IMR-90 (cell line): ENCODE data around the gene INTS15. TPM values are rescaled to one million over a fixed set of nuclear protein-coding genes. Genes with fewer than 3 reads are reported as not detected.

Source experiments
- ATAC-seq: fragments of 200-7000 bp; cut with Tn5 transposase; 2 replicates; pipeline ENCODE4 v1.9.1; 2020; ENCODE audit warnings: low read depth, mild to moderate bottlenecking, moderate library complexity
- BruUV-seq: library from RNA; stranded (reverse); fragments of 400-500 nt; replicated peaks from 2 replicates; lab custom pipeline; 2021; lab: Mats Ljungman, UMichigan
- CTCF ChIA-PET: fragments of 300-600 bp; formaldehyde crosslinking; extraction: SDS; loops from one replicate; lab custom pipeline; 2021; ENCODE audit warnings: antibody characterized with exemption; lab: Yijun Ruan, JAX
- POLR2A ChIA-PET: fragments of 300-600 bp; sonication (Branson Sonifier 250); formaldehyde crosslinking; loops from one replicate; lab custom pipeline; 2022; ENCODE audit warnings: antibody characterized with exemption; ENCODE audit not compliant: unreplicated experiment; lab: Charles Lee
- DNase-seq: peaks from one replicate; pipeline ENCODE4 v3.0.0; 2013
- H2AFZ ChIP-seq: replicated peaks from 2 replicates; pipeline ENCODE3; 2013; ENCODE audit warnings: low read length, mild to moderate bottlenecking; ENCODE audit not compliant: poor library complexity
- H2AK5ac ChIP-seq: 2 replicates; pipeline ENCODE4 v1.6.1; 2013; ENCODE audit warnings: low read depth, low read length, inconsistent platforms
- H2AK9ac ChIP-seq: replicated peaks from 2 replicates; pipeline ENCODE3; 2013; ENCODE audit warnings: mild to moderate bottlenecking, low read depth, low read length, moderate library complexity; ENCODE audit not compliant: poor library complexity
- H2BK120ac ChIP-seq: 2 replicates; pipeline ENCODE4 v1.6.1; 2013; ENCODE audit warnings: low read depth, low read length, inconsistent platforms
- H2BK15ac ChIP-seq: 3 replicates; pipeline ENCODE4 v1.6.1; 2013; ENCODE audit warnings: low read depth, low read length, inconsistent platforms
- H2BK20ac ChIP-seq: 2 replicates; pipeline ENCODE4 v1.6.1; 2013; ENCODE audit warnings: low read depth, mild to moderate bottlenecking, inconsistent platforms, low read length, moderate library complexity
- H2BK5ac ChIP-seq: 2 replicates; pipeline ENCODE4 v1.6.1; 2013; ENCODE audit warnings: mild to moderate bottlenecking, low read depth, low read length, inconsistent platforms; ENCODE audit not compliant: poor library complexity, severe bottlenecking
- H3K14ac ChIP-seq: replicated peaks from 2 replicates; pipeline ENCODE4 v1.6.1; 2013; ENCODE audit warnings: low read depth, low read length, inconsistent platforms
- H3K18ac ChIP-seq: 2 replicates; pipeline ENCODE4 v1.6.1; 2013; ENCODE audit warnings: low read depth, low read length, control low read depth
- H3K23ac ChIP-seq: 2 replicates; pipeline ENCODE4 v1.6.1; 2013; ENCODE audit warnings: low read depth, low read length, inconsistent platforms
- H3K27ac ChIP-seq: 2 replicates; pipeline ENCODE4 v1.5.1; 2013; ENCODE audit warnings: mild to moderate bottlenecking, control low read depth, low read length; ENCODE audit not compliant: insufficient read depth
- H3K27me3 ChIP-seq: 2 replicates; pipeline ENCODE4 v1.6.1; 2013; ENCODE audit warnings: low read length; ENCODE audit not compliant: control insufficient read depth, insufficient read depth
- H3K36me3 ChIP-seq: 2 replicates; pipeline ENCODE4 v1.6.1; 2013; ENCODE audit warnings: low read length, mixed read lengths; ENCODE audit not compliant: control insufficient read depth, insufficient read depth
- H3K4ac ChIP-seq: 2 replicates; pipeline ENCODE4 v1.6.1; 2013; ENCODE audit warnings: low read depth, low read length, inconsistent platforms
- H3K4me1 ChIP-seq: 2 replicates; pipeline ENCODE4 v1.6.1; 2013; ENCODE audit warnings: low read length, mixed read lengths; ENCODE audit not compliant: control insufficient read depth, insufficient read depth
- H3K4me2 ChIP-seq: 2 replicates; pipeline ENCODE4 v1.6.1; 2013; ENCODE audit warnings: low read depth, mild to moderate bottlenecking, control low read depth, low read length, moderate library complexity
- H3K4me3 ChIP-seq: 2 replicates; pipeline ENCODE4 v1.5.1; 2013; ENCODE audit warnings: low read depth, mild to moderate bottlenecking, control low read depth, low read length, moderate library complexity; ENCODE audit not compliant: insufficient read depth
- H3K56ac ChIP-seq: 2 replicates; pipeline ENCODE4 v1.6.1; 2013; ENCODE audit warnings: low read length, inconsistent platforms; ENCODE audit not compliant: insufficient read depth; ENCODE audit errors: extremely low read depth
- H3K79me1 ChIP-seq, 2 experiments: 2 replicates each; pipeline ENCODE4 v1.6.1; 2013; ENCODE audit warnings: low read length in 2 of 2, inconsistent platforms in 1 of 2, low read depth in 1 of 2
- H3K9ac ChIP-seq: 2 replicates; pipeline ENCODE4 v1.6.1; 2013; ENCODE audit warnings: low read depth, low read length, control low read depth
- H3K9me1 ChIP-seq: 2 replicates; pipeline ENCODE4 v1.6.1; 2013; ENCODE audit warnings: low read length, inconsistent platforms; ENCODE audit not compliant: insufficient read depth
- H3K9me3 ChIP-seq: 2 replicates; pipeline ENCODE4 v1.6.1; 2013; ENCODE audit warnings: low read length; ENCODE audit not compliant: control insufficient read depth, insufficient read depth
- H4K20me1 ChIP-seq: 2 replicates; pipeline ENCODE4 v1.6.1; 2013; ENCODE audit warnings: low read length, inconsistent platforms; ENCODE audit not compliant: insufficient read depth
- H4K5ac ChIP-seq: 2 replicates; pipeline ENCODE4 v1.6.1; 2013; ENCODE audit warnings: mild to moderate bottlenecking, low read depth, low read length, control low read depth
- H4K8ac ChIP-seq, 2 experiments: 2 replicates each; pipeline ENCODE4 v1.6.1; 2013; ENCODE audit warnings: low read depth in 2 of 2, low read length in 2 of 2, control low read depth in 1 of 2, inconsistent platforms in 1 of 2
- H4K91ac ChIP-seq: 2 replicates; pipeline ENCODE4 v1.6.1; 2013; ENCODE audit warnings: low read depth, low read length, inconsistent platforms; ENCODE audit not compliant: insufficient read depth
- BHLHE40 ChIP-seq: fragments of 150-350 bp; IDR thresholded peaks from 2 replicates; pipeline ENCODE4 v1.6.1; 2016; ENCODE audit warnings: mild to moderate bottlenecking, low read depth, low read length
- CEBPB ChIP-seq: IDR thresholded peaks from 2 replicates; pipeline ENCODE4 v1.6.1; 2012; ENCODE audit warnings: low read depth, low read length, improper control_type of control experiment
- CHD1 ChIP-seq: IDR thresholded peaks from 2 replicates; pipeline ENCODE4 v1.6.1; 2012; ENCODE audit warnings: low read depth, low read length, improper control_type of control experiment
- CTCF ChIP-seq: conservative IDR thresholded peaks from 2 replicates; pipeline ENCODE4 v1.5.1; 2012; ENCODE audit warnings: mild to moderate bottlenecking, low read depth, low read length, improper control_type of control experiment
- ELK1 ChIP-seq: fragments of 150-350 bp; IDR thresholded peaks from 2 replicates; pipeline ENCODE4 v1.6.1; 2016; ENCODE audit warnings: low read depth, mild to moderate bottlenecking, low read length, moderate library complexity, borderline replicate concordance
- FOS ChIP-seq: fragments of 150-350 bp; IDR thresholded peaks from 2 replicates; pipeline ENCODE4 v1.6.1; 2016; ENCODE audit warnings: low read depth, low read length
- MAFK ChIP-seq: IDR thresholded peaks from 2 replicates; pipeline ENCODE4 v1.6.1; 2012; ENCODE audit warnings: low read depth, low read length, improper control_type of control experiment
- MXI1 ChIP-seq: IDR thresholded peaks from 2 replicates; pipeline ENCODE4 v1.6.1; 2012; ENCODE audit warnings: low read depth, mild to moderate bottlenecking, low read length, moderate library complexity, borderline replicate concordance
- NFE2L2 ChIP-seq: fragments of 150-350 bp; IDR thresholded peaks from 2 replicates; pipeline ENCODE4 v1.6.1; 2016; ENCODE audit warnings: low read depth, mild to moderate bottlenecking, low read length
- POLR2A ChIP-seq: IDR thresholded peaks from 2 replicates; pipeline ENCODE4 v1.6.1; 2012; ENCODE audit warnings: mild to moderate bottlenecking, low read depth, low read length
- RAD21 ChIP-seq: IDR thresholded peaks from 2 replicates; pipeline ENCODE4 v1.6.1; 2012; ENCODE audit warnings: low read length, improper control_type of control experiment
- RCOR1 ChIP-seq: IDR thresholded peaks from 2 replicates; pipeline ENCODE4 v1.6.1; 2012; ENCODE audit warnings: mild to moderate bottlenecking, low read length, improper control_type of control experiment; ENCODE audit not compliant: insufficient replicate concordance
- RFX5 ChIP-seq: IDR thresholded peaks from 2 replicates; pipeline ENCODE4 v1.8.0; 2012; ENCODE audit warnings: low read depth, mild to moderate bottlenecking, low read length, moderate library complexity
- SMC3 ChIP-seq: fragments of 150-350 bp; IDR thresholded peaks from 2 replicates; pipeline ENCODE4 v1.6.1; 2016; ENCODE audit warnings: low read depth, mild to moderate bottlenecking, antibody characterized with exemption, low read length, moderate library complexity
- USF2 ChIP-seq: fragments of 150-350 bp; IDR thresholded peaks from 2 replicates; pipeline ENCODE4 v1.6.1; 2017; ENCODE audit warnings: mild to moderate bottlenecking, antibody characterized with exemption, low read length, low read depth
- WGBS, 2 experiments: methylation state at CpG; one replicate each; pipeline versions ENCODE4 v1.1.5 to v1.1.7; 2013; ENCODE audit warnings: missing lambda C conversion rate in 2 of 2; ENCODE audit not compliant: insufficient read length in 1 of 2; ENCODE audit errors: extremely low coverage in 2 of 2; 5-methylcytosine and 5-hydroxymethylcytosine counted together
- dilution Hi-C: fragments of 300-500 bp; cut with HindIII; formaldehyde crosslinking; loops from one replicate; pipeline ENCODE4 v1.14.3; 2018; ENCODE audit warnings: low sequenced_read_pairs; ENCODE audit not compliant: unreplicated experiment
- in situ Hi-C: fragments of 300-500 bp; cut with MboI; formaldehyde crosslinking; loops from 3 replicates; pipeline ENCODE4 v1.14.3; 2019; ENCODE audit warnings: low sequenced_read_pairs, inconsistent platforms, mixed read lengths
- intact Hi-C: fragments of 100-400 bp; cut with micrococcal nuclease; formaldehyde crosslinking; loops from 2 replicates; pipeline ENCODE4 v1.10.0; 2022
- polyA plus RNA-seq, 3 experiments: library from polyadenylated mRNA; depleted of rRNA; stranded (reverse); fragments of >200 nt; gene quantifications; 2 replicates each; pipeline ENCODE4 v1.2.3, GENCODE V29; 2012; ENCODE audit warnings: low replicate concordance in 1 of 3
- total RNA-seq: library from RNA; depleted of rRNA; stranded (reverse); fragments of >200 nt; gene quantifications from 2 replicates; pipeline ENCODE4 v1.2.3, GENCODE V29; 2012

The INTS15 gene
- total and polyA plus RNA-seq, 2 of the 4 experiments (the other 2 are of a cell fraction): 7.0 to 20.8 TPM

GRCh38 chr7:6621195-6622133, 31.6 kb downstream of the INTS15 start:
- no peak for DNase-seq
- Histone ChIP-seq H4K5ac (no peak overlapping the region), H4K8ac (no peak overlapping the region), H3K9me1 (no peaks in the 10 kb centered on the region), H2AFZ (no peak overlapping the region), H2BK5ac (no peak overlapping the region), H3K9me3 (no peaks in the 10 kb centered on the region), H3K4me3 (no peak overlapping the region), H3K23ac (no peak overlapping the region), H2AK5ac (no peak overlapping the region), H4K91ac (no peak overlapping the region), H3K4ac (no peak overlapping the region), H3K18ac (no peak overlapping the region), H3K4me2 (no peak overlapping the region), H3K36me3 (peaks cover 16% of the 10 kb centered on the region), H4K20me1 (no peaks in the 10 kb centered on the region), H2BK20ac (no peak overlapping the region), H3K4me1 (no peaks in the 10 kb centered on the region), H3K14ac (no peak overlapping the region), H3K9ac (no peak overlapping the region), H3K56ac (no peak overlapping the region), H2AK9ac (no peak overlapping the region), H3K79me1 (no peaks in the 10 kb centered on the region), H2BK15ac (no peak overlapping the region), H2BK120ac (no peak overlapping the region), H3K27me3 (no peaks in the 10 kb centered on the region), H3K27ac (no peak overlapping the region)
- ChIA-PET POLR2A (no interaction called here), CTCF (interaction anchor here (0.6 kb wide), 1 partner anchor 1098 kb away, joined by 3 read pairs; no protein-coding TSS in a partner anchor)
- BruUV-seq: no TSS peak
- dilution Hi-C loops (no loop called here), in situ Hi-C loops (no loop called here), intact Hi-C loops (no loop called here)
- no peak for ATAC-seq
- 92% methylated on average over 17 of the region's 20 CpGs; no CpG with 5 or more reads in 1 of the 2 experiments for WGBS, 2 experiments
- TF ChIP-seq POLR2A (no peak), MAFK (no peak), FOS (no peak), BHLHE40 (no peak), ELK1 (no peak), CTCF (no peak), NFE2L2 (no peak), CHD1 (no peak), RCOR1 (no peak), CEBPB (no peak), RFX5 (no peak), USF2 (no peak), MXI1 (no peak), SMC3 (no peak), RAD21 (no peak)
